DOHH2 (cell line): Measurements from ENCODE around the gene CFAP69.

Experiments
- H3F3A ChIP-seq: fragments of 200-600 bp; sonication (generic), shearing (Covaris generic); 2 replicates; pipeline ENCODE4 v1.6.0; 2016; ENCODE audit warnings: antibody characterized with exemption, mild to moderate bottlenecking; ENCODE audit not compliant: control insufficient read depth, insufficient read depth
- H3K27ac ChIP-seq: fragments of 200-600 bp; sonication (generic); 2 replicates; pipeline ENCODE4 v1.5.1; 2014; ENCODE audit warnings: low read depth, mild to moderate bottlenecking, low read length, moderate library complexity
- H3K27me3 ChIP-seq: fragments of 200-600 bp; sonication (generic); 2 replicates; pipeline ENCODE4 v1.6.1; 2014; ENCODE audit warnings: mild to moderate bottlenecking, low read length, mixed read lengths; ENCODE audit not compliant: control insufficient read depth
- H3K36me3 ChIP-seq: fragments of 200-600 bp; sonication (generic); 2 replicates; pipeline ENCODE4 v1.6.1; 2014; ENCODE audit warnings: mild to moderate bottlenecking, low read length, moderate library complexity, mixed read lengths; ENCODE audit not compliant: control insufficient read depth
- H3K4me1 ChIP-seq: fragments of 200-600 bp; sonication (generic); 2 replicates; pipeline ENCODE4 v1.6.1; 2014; ENCODE audit warnings: mild to moderate bottlenecking, low read length, mixed read lengths; ENCODE audit not compliant: control insufficient read depth
- H3K4me2 ChIP-seq: fragments of 200-600 bp; sonication (generic); 2 replicates; pipeline ENCODE4 v1.6.0; 2014; ENCODE audit warnings: mild to moderate bottlenecking, low read length, moderate library complexity
- H3K4me3 ChIP-seq: fragments of 200-600 bp; sonication (generic); 2 replicates; pipeline ENCODE4 v1.5.1; 2014; ENCODE audit warnings: mild to moderate bottlenecking, low read length, mixed read lengths
- H3K79me2 ChIP-seq: fragments of 200-600 bp; sonication (generic); 2 replicates; pipeline ENCODE4 v1.6.1; 2014; ENCODE audit warnings: mild to moderate bottlenecking, low read length, mixed read lengths; ENCODE audit not compliant: control insufficient read depth
- H3K9me2 ChIP-seq: fragments of 200-600 bp; sonication (generic); replicated peaks from 2 replicates; pipeline ENCODE4 v1.6.1; 2014; ENCODE audit warnings: mild to moderate bottlenecking, low read length, mixed read lengths; ENCODE audit not compliant: control insufficient read depth
- H3K9me3 ChIP-seq: fragments of 200-600 bp; sonication (generic); 2 replicates; pipeline ENCODE4 v1.6.1; 2014; ENCODE audit warnings: antibody characterized with exemption, low read length, mixed read lengths; ENCODE audit not compliant: control insufficient read depth, insufficient read depth
- H4K20me1 ChIP-seq: fragments of 200-600 bp; sonication (generic); 2 replicates; pipeline ENCODE4 v1.6.0; 2014; ENCODE audit warnings: low read depth, mild to moderate bottlenecking, antibody characterized with exemption, low read length, moderate library complexity; ENCODE audit not compliant: control insufficient read depth, insufficient read depth
- CTCF ChIP-seq: fragments of 200-600 bp; sonication (generic); IDR thresholded peaks from one replicate; pipeline ENCODE4 v1.5.1; 2014; ENCODE audit warnings: antibody characterized with exemption, mild to moderate bottlenecking, low read depth, low read length; ENCODE audit not compliant: poor library complexity, severe bottlenecking
- EZH2phosphoT487 ChIP-seq: fragments of 200-600 bp; sonication (generic); IDR thresholded peaks from 2 replicates; pipeline ENCODE4 v1.6.1; 2017; ENCODE audit warnings: borderline replicate concordance, mild to moderate bottlenecking, antibody characterized with exemption, low read length, moderate library complexity, mixed read lengths

Gene CFAP69

GRCh38 chr7:90239050-90239449, 5.9 kb upstream of the CFAP69 start:
- Histone ChIP-seq H3K27me3 (no peaks in the 10 kb centered on the region; the same call in 1 of the 2 replicates), H3K36me3 (no peaks in the 10 kb centered on the region), H3K4me2 (no peak overlapping the region), H3F3A (no peaks in the 10 kb centered on the region), H3K9me2 (no peaks in the 10 kb centered on the region), H3K4me1 (no peaks in the 10 kb centered on the region), H4K20me1 (no peaks in the 10 kb centered on the region), H3K79me2 (no peaks in the 10 kb centered on the region), H3K4me3 (no peak overlapping the region), H3K27ac (no peak overlapping the region), H3K9me3 (no peaks in the 10 kb centered on the region)
- no peak for TF ChIP-seq CTCF
- TF ChIP-seq EZH2phosphoT487: no peak

GRCh38 chr7:90239625-90240228, 5.2 kb upstream of the CFAP69 start:
- H3K4me2 ChIP-seq: no peak overlapping the region
- H3K27ac ChIP-seq: no peak overlapping the region
- H3K27me3 ChIP-seq: no peaks in the 10 kb centered on the region; the same call in 1 of the 2 replicates
- H4K20me1 ChIP-seq: no peaks in the 10 kb centered on the region
- no peaks in the 10 kb centered on the region for H3K9me3 ChIP-seq
- H3K4me1 ChIP-seq: no peaks in the 10 kb centered on the region
- H3K36me3 ChIP-seq: no peaks in the 10 kb centered on the region
- TF ChIP-seq EZH2phosphoT487 (no peak), CTCF (no peak)
- H3K9me2 ChIP-seq: no peaks in the 10 kb centered on the region
- no peaks in the 10 kb centered on the region for H3K79me2 ChIP-seq
- H3K4me3 ChIP-seq: no peak overlapping the region
- H3F3A ChIP-seq: no peaks in the 10 kb centered on the region

- H3K27me3 ChIP-seq: peaks cover 11% of the 10 kb centered on the region
These were observed 2.4 kb upstream of the CFAP69 start for GRCh38 chr7:90242369-90243168.

More at GRCh38 chr7:90242369-90243168, 2.4 kb upstream of the CFAP69 start:
- no peak overlapping the region for H3K4me2 ChIP-seq
- TF ChIP-seq EZH2phosphoT487: no peak
- no peak for TF ChIP-seq CTCF
- H3K36me3 ChIP-seq: no peaks in the 10 kb centered on the region
- H3K4me1 ChIP-seq: no peaks in the 10 kb centered on the region
- no peaks in the 10 kb centered on the region for H3K9me2 ChIP-seq
- H3K9me3 ChIP-seq: no peaks in the 10 kb centered on the region; the same call in 1 of the 2 replicates
- H3K4me3 ChIP-seq: no peak overlapping the region
- H4K20me1 ChIP-seq: no peaks in the 10 kb centered on the region
- no peaks in the 10 kb centered on the region for H3K79me2 ChIP-seq
- H3K27ac ChIP-seq: no peak overlapping the region
- no peaks in the 10 kb centered on the region for H3F3A ChIP-seq
